RPMI7951 (cell line): ENCODE data around the gene FMNL2. TPM values are rescaled to one million over a fixed set of nuclear protein-coding genes. Genes with fewer than 3 reads are reported as not detected.
A peak's percentile ranks its signal among the peaks of the same experiment; 100 is the strongest.

ENCODE experiments used
- DNase-seq: peaks from one replicate; pipeline ENCODE4 v3.0.0-alpha.2; 2012; ENCODE audit warnings: low read depth
- total RNA-seq: library from RNA; depleted of rRNA; stranded (reverse); fragments of >200 nt; shearing (Covaris generic); gene quantifications from 2 replicates; pipeline ENCODE4 v1.2.3, GENCODE V29; 2014

The FMNL2 gene
- total RNA-seq, 1 experiment from 2014 or later: 51.7 TPM

GRCh38 chr2:152425765-152426727, 91.1 kb downstream of the FMNL2 start:
- peak; percentile 59 for DNase-seq

- DNase-seq: no peak
These were observed 91.8 kb downstream of the FMNL2 start for GRCh38 chr2:152426801-152427200.

GRCh38 chr2:152427902-152428301, 92.9 kb downstream of the FMNL2 start:
- no peak for DNase-seq

GRCh38 chr2:152428800-152429582, 94.0 kb downstream of the FMNL2 start:
- DNase-seq: no peak

GRCh38 chr2:152430876-152431275, 95.9 kb downstream of the FMNL2 start:
- DNase-seq: no peak

GRCh38 chr2:152431370-152432098, 96.6 kb downstream of the FMNL2 start:
- DNase-seq: no peak

GRCh38 chr2:152432206-152432653, 97.3 kb downstream of the FMNL2 start:
- DNase-seq: peak; percentile 96

- DNase-seq: no peak
These were observed 97.8 kb downstream of the FMNL2 start for GRCh38 chr2:152432765-152433164.

GRCh38 chr2:152433289-152433688, 98.3 kb downstream of the FMNL2 start:
- DNase-seq: peak; percentile 30

GRCh38 chr2:152433791-152434190, 98.8 kb downstream of the FMNL2 start:
- DNase-seq: no peak

- no peak for DNase-seq
These were observed 99.6 kb downstream of the FMNL2 start for GRCh38 chr2:152434395-152435182.

GRCh38 chr2:152436148-152436547, 101.2 kb downstream of the FMNL2 start:
- no peak for DNase-seq

GRCh38 chr2:152437276-152438108, 102.5 kb downstream of the FMNL2 start:
- DNase-seq: no peak

GRCh38 chr2:152440049-152440448, 105.1 kb downstream of the FMNL2 start:
- DNase-seq: no peak

GRCh38 chr2:152440460-152440859, 105.5 kb downstream of the FMNL2 start:
- DNase-seq: no peak

GRCh38 chr2:152441961-152442360, 107.0 kb downstream of the FMNL2 start:
- DNase-seq: no peak

- DNase-seq: peak; percentile 69
These were observed 108.8 kb downstream of the FMNL2 start for GRCh38 chr2:152443771-152444170.

GRCh38 chr2:152444448-152444847, 109.5 kb downstream of the FMNL2 start:
- no peak for DNase-seq

GRCh38 chr2:152445375-152445774, 110.4 kb downstream of the FMNL2 start:
- no peak for DNase-seq

- DNase-seq: peak; percentile 97
These were observed 110.8 kb downstream of the FMNL2 start for GRCh38 chr2:152445791-152446201.
